ENCODE measurements around the gene PITHD1.
"Not testable (repeated sequence)": the region's sequence is repeated elsewhere in the genome, so short reads cannot be mapped to it uniquely, and the experiment has no call there.

The PITHD1 gene

GRCh38 chr1:23816361-23816760 is 38.1 kb downstream of the PITHD1 start:
- DNase-seq = peak in 1 of 10 donors; percentile 21
- intact Hi-C loops (cut with DNase I) = no loop called here

- no peak for DNase-seq
- intact Hi-C loops (cut with DNase I) = no loop called here
Observed at GRCh38 chr1:23816906-23817305, 38.7 kb downstream of the PITHD1 start.

- intact Hi-C loops (cut with DNase I) = no loop called here
- no peak for DNase-seq
Observed at GRCh38 chr1:23817633-23818032, 39.4 kb downstream of the PITHD1 start.

- intact Hi-C loops (cut with DNase I) = no loop called here
- no peak for DNase-seq
Observed at GRCh38 chr1:23823767-23824166, 45.5 kb downstream of the PITHD1 start.

GRCh38 chr1:23824711-23825075 is 46.5 kb downstream of the PITHD1 start:
- intact Hi-C loops (cut with DNase I) = loop anchor here (5.0 kb wide), 1 partner anchor 43 kb away; the partner anchor contains the start of gene FUCA1
- DNase-seq = no peak

GRCh38 chr1:23825076-23825761 is 47.0 kb downstream of the PITHD1 start, which contains the start of gene HMGCL:
HMGCL (minus strand) TSS chr1:23825429; CDS start chr1:23825415, 14 bp downstream.
- intact Hi-C loops (cut with DNase I) = loop anchor here (5.0 kb wide), 1 partner anchor 42 kb away; the partner anchor contains the start of gene FUCA1
- peak; percentile 87 to 98 (median 92) for DNase-seq

- intact Hi-C loops (cut with DNase I) = loop anchor here (5.0 kb wide), 1 partner anchor 41 kb away; the partner anchor contains the start of gene FUCA1
- peak in 1 of 10 donors; percentile 81 for DNase-seq
Observed at GRCh38 chr1:23825762-23826522, 47.7 kb downstream of the PITHD1 start.

GRCh38 chr1:23826590-23826989 is 48.4 kb downstream of the PITHD1 start:
- DNase-seq = not testable (repeated sequence)
- intact Hi-C loops (cut with DNase I) = loop anchor here (5.0 kb wide), 1 partner anchor 41 kb away; the partner anchor contains the start of gene FUCA1

GRCh38 chr1:23827717-23828116 is 49.5 kb downstream of the PITHD1 start:
- no peak for DNase-seq
- intact Hi-C loops (cut with DNase I) = loop anchor here (5.0 kb wide), 1 partner anchor 40 kb away; the partner anchor contains the start of gene FUCA1

- intact Hi-C loops (cut with DNase I); DNase-seq: not testable (repeated sequence)
Observed at GRCh38 chr1:23834156-23834555, 55.9 kb downstream of the PITHD1 start.

GRCh38 chr1:23836037-23836436 is 57.8 kb downstream of the PITHD1 start:
- intact Hi-C loops (cut with DNase I) = no loop called here
- DNase-seq = no peak
